Measurements from ENCODE around the gene ATP11A. TPM values are rescaled to one million over a fixed set of nuclear protein-coding genes. Genes with fewer than 3 reads are reported as not detected.

The ATP11A gene
- total and polyA plus RNA-seq, 2 experiments from 2014 or later, result 4.9 to 5.0 TPM

DNA sequence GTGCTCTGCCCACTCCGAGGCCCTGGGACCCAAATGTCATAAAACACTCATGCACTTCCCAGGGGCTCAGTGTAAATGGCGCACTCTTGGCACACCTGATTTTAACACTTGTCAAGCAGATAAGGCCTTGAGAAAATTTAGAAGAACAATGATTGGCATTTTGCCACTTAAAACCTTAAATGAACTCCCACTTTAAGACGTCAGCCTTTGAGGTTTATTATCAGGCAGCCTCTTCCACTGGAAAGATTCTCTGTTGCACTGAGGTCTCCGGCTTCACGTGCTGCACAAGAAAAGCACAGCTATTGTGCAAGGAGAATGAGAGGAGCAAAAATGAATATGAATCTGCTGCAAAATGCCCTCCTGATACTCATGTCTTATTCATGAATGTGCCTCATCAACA is 38.5 kb upstream of the ATP11A start:
- H3K9ac ChIP-seq, result no peak overlapping the region
- H3K4me3 ChIP-seq, result no peak overlapping the region
- no peaks in the 10 kb centered on the region for H3K9me3 ChIP-seq (ENCODE audit: low read depth)
- no peak for DNase-seq
- no peaks in the 10 kb centered on the region for H3K9me2 ChIP-seq (ENCODE audit: insufficient read depth)
- H4K20me1 ChIP-seq (ENCODE audit: insufficient read depth), result no peaks in the 10 kb centered on the region
- no peaks in the 10 kb centered on the region for H3K4me1 ChIP-seq (ENCODE audit: insufficient read depth)
- H3F3A ChIP-seq (ENCODE audit: insufficient read depth), result no peaks in the 10 kb centered on the region
- H3K79me2 ChIP-seq (ENCODE audit: insufficient read depth), result no peaks in the 10 kb centered on the region
- H3K4me2 ChIP-seq (ENCODE audit: unreplicated experiment), result no peak overlapping the region
- no peaks in the 10 kb centered on the region for H3K36me3 ChIP-seq (ENCODE audit: low read depth)
- no peak overlapping the region for H3K27ac ChIP-seq
- H3K27me3 ChIP-seq (replicated peaks; ENCODE audit: insufficient read depth), result 0 out of 2 replicates have a peak, but pooled peaks cover 9% of the 10 kb centered on the region
- in situ Hi-C loops (cut with MboI), result no loop called here
- 55% methylated on average over 5 of the region's 5 CpGs for WGBS, 2 experiments (ENCODE audit: low coverage in 1 of 2, low lambda C conversion rate in 2 of 2, missing lambda C conversion rate in 2 of 2)
- no peak overlapping the region for H2AFZ ChIP-seq
- TF ChIP-seq EZH2phosphoT487 (IDR thresholded peaks at IDR 0.05; ENCODE audit: insufficient read depth, low read depth) (no peak), EZH2 (IDR thresholded peaks at IDR 0.05; ENCODE audit: insufficient read depth, poor library complexity, severe bottlenecking) (no peak)

DNA sequence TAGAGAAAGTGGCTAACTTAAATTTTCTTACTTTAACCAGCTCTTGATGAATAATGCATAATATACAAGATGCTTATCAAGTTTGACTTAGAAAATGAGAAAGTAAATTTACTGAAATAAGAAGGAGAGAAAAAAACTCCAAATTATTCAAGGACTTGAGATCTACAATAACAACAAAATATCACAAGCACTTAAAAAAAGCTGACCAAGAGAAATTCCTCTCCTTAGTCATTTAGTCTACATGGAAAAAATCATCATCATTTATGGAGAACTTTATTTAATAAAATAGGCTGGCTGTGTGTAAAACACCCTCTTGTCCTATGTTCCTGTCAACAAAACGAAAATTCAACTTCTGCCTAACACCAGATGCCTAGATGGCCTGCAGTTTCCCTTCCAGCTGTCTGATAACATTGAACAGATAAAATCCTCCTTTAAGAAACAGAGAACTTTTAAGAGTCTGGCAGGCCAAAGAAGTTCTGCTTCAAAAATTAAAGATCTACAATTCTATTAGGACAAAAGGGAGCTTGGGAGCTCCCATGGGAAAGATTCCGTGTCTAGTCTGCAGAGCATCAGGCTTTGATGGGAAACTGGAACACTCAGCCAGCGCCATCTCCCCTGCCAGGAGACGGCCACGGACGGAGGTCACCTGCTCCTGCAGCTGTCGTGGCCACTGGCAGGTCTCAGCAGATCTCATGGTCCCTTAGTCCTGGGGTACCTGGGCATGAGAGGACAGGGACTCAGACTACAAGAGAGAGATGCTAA is 37.9 kb upstream of the ATP11A start:
- 13 to 14% methylated on average over 7 of the region's 7 CpGs for WGBS, 2 experiments (ENCODE audit: low coverage in 1 of 2, low lambda C conversion rate in 2 of 2, missing lambda C conversion rate in 2 of 2)
- 0 out of 2 replicates have a peak, but pooled peaks cover 9% of the 10 kb centered on the region for H3K27me3 ChIP-seq (replicated peaks; ENCODE audit: insufficient read depth)
- no peaks in the 10 kb centered on the region for H3K9me2 ChIP-seq (ENCODE audit: insufficient read depth)
- no peaks in the 10 kb centered on the region for H4K20me1 ChIP-seq (ENCODE audit: insufficient read depth)
- H3F3A ChIP-seq (ENCODE audit: insufficient read depth), result no peaks in the 10 kb centered on the region
- in situ Hi-C loops (cut with MboI), result no loop called here
- H3K79me2 ChIP-seq (ENCODE audit: insufficient read depth), result no peaks in the 10 kb centered on the region
- no peaks in the 10 kb centered on the region for H3K4me1 ChIP-seq (ENCODE audit: insufficient read depth)
- H3K9ac ChIP-seq, result no peak overlapping the region
- TF ChIP-seq EZH2 (IDR thresholded peaks at IDR 0.05; ENCODE audit: insufficient read depth, poor library complexity, severe bottlenecking), result no peak
- no peak for TF ChIP-seq EZH2phosphoT487 (IDR thresholded peaks at IDR 0.05; ENCODE audit: insufficient read depth, low read depth)
- DNase-seq, result no peak
- no peak overlapping the region for H3K4me3 ChIP-seq
- H3K4me2 ChIP-seq (ENCODE audit: unreplicated experiment), result no peak overlapping the region
- H3K27ac ChIP-seq, result no peak overlapping the region
- no peaks in the 10 kb centered on the region for H3K9me3 ChIP-seq (ENCODE audit: low read depth)
- H3K36me3 ChIP-seq (ENCODE audit: low read depth), result no peaks in the 10 kb centered on the region
- H2AFZ ChIP-seq, result no peak overlapping the region

DNA sequence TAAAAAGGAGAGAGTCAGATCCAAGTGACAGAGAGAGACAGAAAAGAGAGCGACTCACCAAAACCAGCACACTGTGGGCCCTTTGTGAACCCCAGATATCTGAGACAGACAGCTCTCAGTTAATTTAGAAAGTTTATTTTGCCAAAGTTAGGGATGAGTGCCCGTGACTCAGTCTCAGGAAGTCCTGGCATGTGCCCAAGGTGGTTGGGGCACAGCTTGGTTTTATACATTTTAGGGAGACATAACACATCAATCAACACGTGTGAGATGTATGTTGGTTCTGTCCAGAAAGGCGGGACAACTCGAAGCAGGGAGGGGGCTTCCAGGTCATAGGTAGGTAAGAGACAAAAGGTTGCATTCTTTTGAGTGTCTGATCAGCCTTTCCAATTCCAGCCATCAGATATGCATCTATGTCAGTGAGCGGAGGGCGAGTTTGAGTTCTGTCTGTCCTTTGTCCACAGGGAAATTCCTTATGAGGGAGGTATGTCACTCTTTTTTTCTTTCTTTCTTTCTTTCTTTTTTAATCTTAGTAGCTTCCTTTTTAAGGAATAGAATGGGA is 37.2 kb upstream of the ATP11A start:
- in situ Hi-C loops (cut with MboI), result no loop called here
- no peak for TF ChIP-seq EZH2phosphoT487 (IDR thresholded peaks at IDR 0.05; ENCODE audit: insufficient read depth, low read depth)
- no peak for TF ChIP-seq EZH2 (IDR thresholded peaks at IDR 0.05; ENCODE audit: insufficient read depth, poor library complexity, severe bottlenecking)

DNA sequence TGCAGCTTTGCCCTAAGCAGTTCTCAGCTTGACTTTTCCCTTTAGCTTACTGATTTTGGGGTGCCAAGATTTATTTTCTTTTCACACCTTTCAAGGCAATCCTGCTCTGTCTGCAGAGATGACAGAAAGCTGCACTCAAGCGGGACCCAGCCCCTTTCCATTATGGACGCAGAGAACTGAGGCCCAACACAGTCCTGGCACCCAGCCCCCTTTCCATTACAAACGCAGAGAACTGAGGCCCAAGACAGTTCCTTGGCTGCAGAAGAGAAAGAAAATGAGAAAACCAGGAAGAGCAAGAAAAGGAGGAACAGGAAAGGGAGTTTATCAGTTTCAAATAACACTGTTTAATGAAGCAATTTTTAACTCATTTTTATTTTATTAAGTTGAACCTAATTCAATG is 36.8 kb upstream of the ATP11A start:
- no peak overlapping the region for H3K4me3 ChIP-seq
- H3K4me1 ChIP-seq (ENCODE audit: insufficient read depth), result no peaks in the 10 kb centered on the region
- in situ Hi-C loops (cut with MboI), result no loop called here
- 6 to 10% methylated on average over 3 of the region's 3 CpGs for WGBS, 2 experiments (ENCODE audit: low coverage in 1 of 2, low lambda C conversion rate in 2 of 2, missing lambda C conversion rate in 2 of 2)
- no peaks in the 10 kb centered on the region for H3F3A ChIP-seq (ENCODE audit: insufficient read depth)
- DNase-seq, result no peak
- 0 out of 2 replicates have a peak, but pooled peaks cover 9% of the 10 kb centered on the region for H3K27me3 ChIP-seq (replicated peaks; ENCODE audit: insufficient read depth)
- H3K79me2 ChIP-seq (ENCODE audit: insufficient read depth), result no peaks in the 10 kb centered on the region
- no peaks in the 10 kb centered on the region for H3K9me3 ChIP-seq (ENCODE audit: low read depth)
- no peak overlapping the region for H3K4me2 ChIP-seq (ENCODE audit: unreplicated experiment)
- TF ChIP-seq EZH2 (IDR thresholded peaks at IDR 0.05; ENCODE audit: insufficient read depth, poor library complexity, severe bottlenecking), result no peak
- no peak for TF ChIP-seq EZH2phosphoT487 (IDR thresholded peaks at IDR 0.05; ENCODE audit: insufficient read depth, low read depth)
- H3K27ac ChIP-seq, result no peak overlapping the region
- H3K9ac ChIP-seq, result no peak overlapping the region
- no peaks in the 10 kb centered on the region for H3K9me2 ChIP-seq (ENCODE audit: insufficient read depth)
- H3K36me3 ChIP-seq (ENCODE audit: low read depth), result no peaks in the 10 kb centered on the region
- H4K20me1 ChIP-seq (ENCODE audit: insufficient read depth), result no peaks in the 10 kb centered on the region
- no peak overlapping the region for H2AFZ ChIP-seq

More for the DNA sequence above, 37.2 kb upstream of the ATP11A start:
- no peak for DNase-seq
- no peaks in the 10 kb centered on the region for H4K20me1 ChIP-seq (ENCODE audit: insufficient read depth)
- H2AFZ ChIP-seq, result no peak overlapping the region
- H3K36me3 ChIP-seq (ENCODE audit: low read depth), result no peaks in the 10 kb centered on the region
- H3F3A ChIP-seq (ENCODE audit: insufficient read depth), result no peaks in the 10 kb centered on the region
- WGBS, 2 experiments (ENCODE audit: low coverage in 1 of 2, low lambda C conversion rate in 2 of 2, missing lambda C conversion rate in 2 of 2), result 68 to 70% methylated on average over 7 of the region's 7 CpGs
- no peak overlapping the region for H3K9ac ChIP-seq
- no peak overlapping the region for H3K27ac ChIP-seq
- H3K4me3 ChIP-seq, result no peak overlapping the region
- H3K27me3 ChIP-seq (replicated peaks; ENCODE audit: insufficient read depth), result 0 out of 2 replicates have a peak, but pooled peaks cover 9% of the 10 kb centered on the region
- H3K4me1 ChIP-seq (ENCODE audit: insufficient read depth), result no peaks in the 10 kb centered on the region
- no peaks in the 10 kb centered on the region for H3K79me2 ChIP-seq (ENCODE audit: insufficient read depth)
- H3K9me3 ChIP-seq (ENCODE audit: low read depth), result no peaks in the 10 kb centered on the region
- H3K9me2 ChIP-seq (ENCODE audit: insufficient read depth), result no peaks in the 10 kb centered on the region
- H3K4me2 ChIP-seq (ENCODE audit: unreplicated experiment), result no peak overlapping the region
